ENCODE data around the gene APBA2. TPM values are rescaled to one million over a fixed set of nuclear protein-coding genes. Genes with fewer than 3 reads are reported as not detected.

The APBA2 gene
- total and polyA plus RNA-seq, 12 donors = 0.16 to 0.85 (median 0.46) TPM

DNA sequence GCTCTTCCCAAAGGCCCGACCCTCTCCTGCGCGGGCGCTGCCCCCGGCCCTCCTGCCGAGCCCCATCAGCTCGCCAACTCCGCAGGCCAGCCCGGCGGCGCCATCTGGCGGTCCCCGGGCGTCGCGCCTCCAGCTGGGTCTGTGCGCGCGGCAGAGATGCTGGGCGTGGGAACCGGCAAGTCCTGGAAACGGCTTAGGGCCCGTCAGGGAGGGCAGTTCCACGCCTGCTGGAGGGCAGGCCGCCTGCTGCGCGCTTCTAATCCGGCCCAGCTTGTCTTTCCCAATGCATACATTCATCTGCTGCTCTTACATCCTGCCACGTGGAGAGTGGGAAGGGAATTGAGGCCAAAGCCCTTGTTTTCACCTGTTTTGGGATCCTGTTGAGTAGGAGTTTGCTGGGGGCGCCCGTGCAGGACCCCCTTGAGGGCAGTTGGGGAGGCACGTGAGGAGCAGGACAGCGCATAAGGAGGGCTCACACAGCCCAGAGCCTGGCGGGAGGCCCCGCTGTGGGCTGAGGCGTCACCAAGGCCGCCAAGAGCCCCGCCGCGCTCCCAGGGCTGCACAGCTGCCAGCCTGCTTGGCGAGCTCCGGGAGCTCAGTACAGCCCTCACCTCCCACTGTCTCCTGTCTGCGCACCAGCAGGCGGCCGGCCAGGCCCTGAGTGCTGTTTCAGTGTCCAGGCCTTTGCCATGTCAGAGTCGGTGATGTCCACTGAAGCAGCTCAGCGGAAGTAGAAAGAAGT is 218.2 kb downstream of the APBA2 start:
- H3K36me3 ChIP-seq = no peaks in the 10 kb centered on the region
- peak overlapping the region in 4 of 10 donors; percentile 22 to 68 (median 38) for H3K27ac ChIP-seq
- WGBS, 2 donors = 27 to 29% methylated on average over 47 of the region's 47 CpGs
- TF ChIP-seq, protein P1, sequence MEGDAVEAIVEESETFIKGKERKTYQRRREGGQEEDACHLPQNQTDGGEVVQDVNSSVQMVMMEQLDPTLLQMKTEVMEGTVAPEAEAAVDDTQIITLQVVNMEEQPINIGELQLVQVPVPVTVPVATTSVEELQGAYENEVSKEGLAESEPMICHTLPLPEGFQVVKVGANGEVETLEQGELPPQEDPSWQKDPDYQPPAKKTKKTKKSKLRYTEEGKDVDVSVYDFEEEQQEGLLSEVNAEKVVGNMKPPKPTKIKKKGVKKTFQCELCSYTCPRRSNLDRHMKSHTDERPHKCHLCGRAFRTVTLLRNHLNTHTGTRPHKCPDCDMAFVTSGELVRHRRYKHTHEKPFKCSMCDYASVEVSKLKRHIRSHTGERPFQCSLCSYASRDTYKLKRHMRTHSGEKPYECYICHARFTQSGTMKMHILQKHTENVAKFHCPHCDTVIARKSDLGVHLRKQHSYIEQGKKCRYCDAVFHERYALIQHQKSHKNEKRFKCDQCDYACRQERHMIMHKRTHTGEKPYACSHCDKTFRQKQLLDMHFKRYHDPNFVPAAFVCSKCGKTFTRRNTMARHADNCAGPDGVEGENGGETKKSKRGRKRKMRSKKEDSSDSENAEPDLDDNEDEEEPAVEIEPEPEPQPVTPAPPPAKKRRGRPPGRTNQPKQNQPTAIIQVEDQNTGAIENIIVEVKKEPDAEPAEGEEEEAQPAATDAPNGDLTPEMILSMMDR (IDR thresholded peaks at IDR 0.05) = peak; percentile 75 to 90 (median 86)
- peaks cover 0 to 12% (median 10%) of the 10 kb centered on the region in 9 donors for H3K4me1 ChIP-seq
- H3K9me3 ChIP-seq = no peaks in the 10 kb centered on the region
- H3K4me3 ChIP-seq = peak overlapping the region; percentile 15 to 60 (median 45)
- H3K27me3 ChIP-seq = peaks cover 0 to 7% (median 0%) of the 10 kb centered on the region in 7 donors
- DNase-seq = peak; percentile 57 to 77
- intact Hi-C loops (cut with DNase I) = loop anchor here in 2 of 10 donors (5.0 kb wide), 2 partner anchors 163 to 222 kb away; partner anchors contain the start of gene NSMCE3 (in 1 of the 2)
- ATAC-seq = peak; percentile 85 to 94 (median 91)

- Histone ChIP-seq H3K36me3 (no peaks in the 10 kb centered on the region), H3K4me1 (peaks cover 0 to 12% (median 10%) of the 10 kb centered on the region in 9 donors), H3K27me3 (peaks cover 0 to 9% (median 0%) of the 10 kb centered on the region in 7 donors), H3K4me3 (no peak overlapping the region), H3K9me3 (no peaks in the 10 kb centered on the region), H3K27ac (no peak overlapping the region)
- ATAC-seq (no peak), DNase-seq (no peak)
- TF ChIP-seq, protein P1 (IDR thresholded peaks at IDR 0.05) = no peak
- 95 to 96% methylated on average over 6 of the region's 6 CpGs for WGBS, 2 donors
- intact Hi-C loops (cut with DNase I) = loop anchor here in 2 of 10 donors (5.0 kb wide), 2 partner anchors 163 to 222 kb away; partner anchors contain the start of gene NSMCE3 (in 1 of the 2)
Measured at GRCh38 chr15:29104566-29104880, 218.7 kb downstream of the APBA2 start.

- no peaks in the 10 kb centered on the region for H3K9me3 ChIP-seq
- TF ChIP-seq, protein P1 (IDR thresholded peaks at IDR 0.05) = no peak
- no peak overlapping the region for H3K27ac ChIP-seq
- peaks cover 0 to 17% (median 0%) of the 10 kb centered on the region in 7 donors for H3K27me3 ChIP-seq
- no peaks in the 10 kb centered on the region for H3K36me3 ChIP-seq
- intact Hi-C loops (cut with DNase I) = no loop called here
- no peak for DNase-seq
- H3K4me3 ChIP-seq = no peak overlapping the region
- peaks cover 0 to 12% (median 10%) of the 10 kb centered on the region in 9 donors for H3K4me1 ChIP-seq
- WGBS, 2 donors = 82 to 83% methylated on average over 22 of the region's 22 CpGs
- no peak for ATAC-seq
Measured at GRCh38 chr15:29105151-29105854, 219.5 kb downstream of the APBA2 start.

- Histone ChIP-seq H3K27me3 (peaks cover 0 to 22% (median 0%) of the 10 kb centered on the region in 7 donors), H3K27ac (no peak overlapping the region), H3K36me3 (no peaks in the 10 kb centered on the region), H3K9me3 (no peaks in the 10 kb centered on the region), H3K4me3 (no peak overlapping the region), H3K4me1 (peaks cover 0 to 12% (median 10%) of the 10 kb centered on the region in 9 donors)
- 87 to 92% methylated on average over 4 of the region's 4 CpGs for WGBS, 2 donors
- TF ChIP-seq, protein P1 (IDR thresholded peaks at IDR 0.05) = no peak
- ATAC-seq (no peak), DNase-seq (no peak)
- intact Hi-C loops (cut with DNase I) = no loop called here
Measured at GRCh38 chr15:29106116-29106515, 220.3 kb downstream of the APBA2 start.

All from heart right ventricle (tissue), 16 donors.